ENCODE measurements around the gene TOB1.
"Not testable (repeated sequence)": the region's sequence is repeated elsewhere in the genome, so short reads cannot be mapped to it uniquely, and the experiment has no call there.

TOB1 gene

DNA sequence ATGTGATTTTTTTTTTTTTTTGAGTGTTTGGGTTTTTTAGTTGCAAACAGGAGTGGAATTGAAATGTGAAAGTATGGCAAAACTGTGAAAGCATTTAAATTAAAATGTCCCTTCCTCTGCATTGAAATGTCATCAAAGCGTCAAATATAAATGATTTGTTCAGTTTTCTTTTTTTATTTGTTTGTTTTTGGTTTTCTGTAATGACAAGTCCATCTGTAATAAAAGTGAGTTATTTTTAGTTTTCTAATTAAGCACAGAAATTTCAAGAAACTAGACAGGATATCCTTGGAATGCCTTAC lies 1.9 kb upstream of the TOB1 start:
- no peak for DNase-seq (ENCODE audit: low read depth)

DNA sequence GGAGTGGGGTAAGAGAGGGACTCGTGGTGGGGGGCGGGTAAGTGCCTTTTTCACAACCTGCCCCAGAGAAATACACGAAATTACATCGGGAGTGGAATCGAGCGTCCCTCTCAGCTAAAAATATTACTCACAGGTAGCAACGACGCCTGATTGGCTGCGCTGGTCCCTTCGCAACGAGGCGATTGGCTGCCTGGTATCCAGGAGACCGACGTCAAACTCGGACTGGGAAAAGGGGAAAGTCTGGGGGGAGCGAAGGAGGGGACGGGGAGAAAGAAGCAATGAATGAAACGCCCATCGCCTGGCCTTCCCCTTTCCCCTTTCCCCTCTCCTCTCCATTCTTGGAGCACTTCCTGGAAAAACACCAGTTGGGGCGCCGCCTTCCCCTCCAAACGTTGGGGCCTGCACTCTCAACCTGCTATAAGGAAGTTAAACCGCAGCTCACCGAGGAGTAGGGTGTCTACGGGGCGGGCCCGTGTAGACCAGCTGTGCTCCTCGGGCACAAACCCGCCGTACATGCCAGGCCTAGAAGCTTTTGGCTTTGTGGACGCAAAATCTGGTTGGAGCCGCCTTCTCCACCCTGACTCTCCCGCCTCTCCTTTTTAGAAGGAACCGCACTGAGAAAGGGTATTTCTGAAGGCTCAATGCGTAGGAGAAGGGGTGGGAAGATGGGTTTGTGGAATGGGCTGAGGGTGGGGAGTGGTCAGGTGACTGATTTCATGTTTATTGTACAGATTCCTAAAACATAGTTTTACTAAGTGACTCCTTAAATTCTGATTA lies 1.4 kb upstream of the TOB1 start:
- DNase-seq (ENCODE audit: low read depth), result peak; percentile 77

DNA sequence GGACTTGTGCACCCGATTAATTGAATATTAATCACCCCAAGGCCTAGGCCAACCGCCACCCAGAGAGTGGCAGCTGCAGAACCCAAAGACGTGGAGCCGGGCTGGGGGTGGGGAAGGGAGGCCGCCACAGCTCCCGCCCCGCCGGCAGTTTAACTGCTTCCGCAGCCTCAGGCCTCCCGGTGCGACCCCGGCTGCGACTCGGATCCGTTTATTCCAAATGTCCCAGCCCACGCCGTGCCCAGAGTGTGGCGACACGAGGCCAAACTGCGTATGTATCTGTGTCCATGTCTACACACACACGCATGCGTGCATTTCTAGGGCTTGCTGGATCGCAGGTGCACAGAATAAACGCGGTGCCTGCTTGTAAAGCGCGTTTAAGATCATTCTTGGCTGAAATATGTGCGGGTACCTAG lies 802 bp upstream of the TOB1 start:
- DNase-seq (ENCODE audit: low read depth), result no peak

DNA sequence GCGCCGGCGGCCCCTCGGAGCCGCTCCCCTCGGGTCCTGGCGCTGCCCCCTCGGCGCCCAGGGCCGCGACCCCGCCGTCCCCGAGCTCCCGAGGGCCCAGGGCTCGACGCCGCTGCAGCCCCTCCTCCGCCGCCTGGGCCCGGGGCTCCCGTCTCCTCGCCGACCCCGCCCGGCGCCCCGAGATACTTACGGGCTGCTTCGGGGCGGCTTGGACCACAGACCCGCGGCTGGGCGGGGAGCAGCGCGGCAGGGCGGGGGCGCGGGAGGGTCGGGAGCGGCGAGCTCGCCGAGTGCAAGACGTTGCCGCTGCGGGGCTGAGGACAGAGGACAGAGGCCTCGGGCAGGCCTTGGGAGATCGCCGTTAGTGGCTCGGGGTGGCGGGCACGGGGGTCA lies 290 bp downstream of the TOB1 start:
- no peak for DNase-seq (ENCODE audit: low read depth)

DNA sequence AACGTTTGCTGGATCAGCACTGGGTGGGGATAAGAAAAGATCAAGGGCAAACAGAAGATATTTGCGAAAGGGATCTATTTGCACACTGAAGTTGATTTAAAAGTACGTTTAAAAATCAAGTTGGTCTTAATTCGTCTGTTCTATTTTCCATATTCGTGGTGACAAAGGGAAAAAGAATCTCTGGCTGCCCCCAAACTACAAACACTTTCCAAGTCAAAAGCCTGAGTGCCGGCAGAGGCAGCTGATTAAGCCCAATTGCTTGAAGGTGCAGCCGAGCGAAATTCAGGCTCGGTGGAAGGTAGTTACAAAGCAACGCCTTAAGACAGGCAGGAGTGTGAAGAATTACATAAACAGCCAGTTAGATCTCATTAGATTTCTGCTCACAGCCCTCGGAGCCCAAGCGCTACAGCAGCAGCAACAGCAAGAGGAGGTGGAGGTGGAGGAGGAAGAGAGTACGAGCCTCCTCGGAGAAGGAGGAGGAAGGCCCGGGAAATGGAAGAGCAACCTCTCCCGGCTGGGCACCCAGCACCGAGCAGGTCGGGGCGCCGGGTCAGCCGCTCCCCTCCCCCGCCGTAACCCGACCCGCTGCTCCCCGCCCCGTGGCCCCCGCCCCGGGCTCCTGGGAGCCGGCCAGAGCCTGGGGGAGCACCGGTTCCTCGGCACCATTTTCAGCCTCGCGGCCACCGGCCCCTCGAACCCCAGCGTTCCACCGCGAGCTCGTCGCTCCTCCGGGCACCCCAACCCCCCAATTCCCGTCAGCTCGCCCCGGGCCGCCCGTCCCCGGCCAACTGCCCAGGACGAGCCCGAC lies 890 bp downstream of the TOB1 start:
- peak; percentile 22 for DNase-seq (ENCODE audit: low read depth)

DNA sequence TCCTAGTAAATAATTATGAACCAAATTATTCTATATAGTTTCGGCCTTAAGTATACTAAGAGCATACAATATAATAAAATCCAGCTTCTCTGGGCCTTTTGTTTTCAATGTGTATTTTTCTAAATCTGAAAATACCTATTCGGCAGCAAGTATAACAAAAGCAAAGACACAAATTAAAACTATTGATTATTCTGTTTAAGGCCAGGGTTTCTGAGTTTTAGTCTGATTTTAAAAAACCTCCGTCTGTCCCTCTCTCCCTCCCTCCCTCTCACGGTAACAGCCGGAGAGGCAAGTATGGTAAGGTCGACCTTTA lies 1.5 kb downstream of the TOB1 start:
- no peak for DNase-seq (ENCODE audit: low read depth)

DNA sequence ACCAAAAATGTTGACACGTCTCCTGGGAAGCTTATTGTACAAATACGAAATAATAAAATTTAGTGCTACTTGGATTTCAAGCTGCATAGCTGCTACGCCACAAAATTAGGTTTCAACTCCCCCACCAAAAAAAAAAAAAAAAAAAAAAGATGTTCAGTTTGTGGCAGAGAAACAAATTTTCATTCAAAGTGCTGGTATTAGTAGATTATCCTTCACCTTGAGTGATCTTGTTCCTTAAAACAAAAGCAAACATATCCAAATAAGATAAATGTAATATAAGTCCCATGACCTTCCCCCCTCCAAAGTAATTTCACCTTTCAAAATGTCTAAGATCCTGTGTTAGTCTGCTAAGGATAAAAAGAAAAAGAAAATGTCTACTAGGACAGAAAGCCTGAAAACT lies 2.2 kb downstream of the TOB1 start:
- no peak for DNase-seq (ENCODE audit: low read depth)

DNA sequence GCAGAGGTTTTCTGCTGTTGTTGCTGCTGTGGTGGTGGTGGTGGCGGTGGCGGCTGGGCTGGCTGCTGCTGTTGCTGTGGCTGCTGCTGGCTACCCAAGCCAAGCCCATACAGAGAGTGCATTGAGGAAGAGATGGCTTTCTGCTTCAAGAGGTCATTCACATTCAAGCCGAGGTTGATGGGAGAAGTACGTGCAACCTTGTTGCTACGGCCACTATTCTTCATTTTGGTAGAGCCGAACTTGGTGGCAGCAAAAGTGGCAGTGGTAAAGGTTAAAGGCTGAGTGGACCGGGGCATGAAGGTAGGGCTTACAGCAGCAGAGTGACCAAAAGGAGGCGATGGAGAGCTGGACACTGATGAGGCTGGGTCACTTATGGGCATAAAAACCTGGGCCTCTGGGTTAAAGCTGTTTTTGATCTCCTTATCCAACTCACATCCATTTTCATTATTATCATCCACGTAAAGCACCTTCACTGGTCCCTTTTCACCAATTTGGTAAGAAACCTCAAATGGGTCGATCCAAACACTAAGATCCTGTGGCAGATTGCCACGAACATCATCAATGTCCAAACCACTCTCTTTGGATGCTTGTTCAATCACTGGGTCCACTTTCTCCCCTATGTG lies 2.8 kb downstream of the TOB1 start:
- peak; percentile 12 for DNase-seq (ENCODE audit: low read depth)

DNA sequence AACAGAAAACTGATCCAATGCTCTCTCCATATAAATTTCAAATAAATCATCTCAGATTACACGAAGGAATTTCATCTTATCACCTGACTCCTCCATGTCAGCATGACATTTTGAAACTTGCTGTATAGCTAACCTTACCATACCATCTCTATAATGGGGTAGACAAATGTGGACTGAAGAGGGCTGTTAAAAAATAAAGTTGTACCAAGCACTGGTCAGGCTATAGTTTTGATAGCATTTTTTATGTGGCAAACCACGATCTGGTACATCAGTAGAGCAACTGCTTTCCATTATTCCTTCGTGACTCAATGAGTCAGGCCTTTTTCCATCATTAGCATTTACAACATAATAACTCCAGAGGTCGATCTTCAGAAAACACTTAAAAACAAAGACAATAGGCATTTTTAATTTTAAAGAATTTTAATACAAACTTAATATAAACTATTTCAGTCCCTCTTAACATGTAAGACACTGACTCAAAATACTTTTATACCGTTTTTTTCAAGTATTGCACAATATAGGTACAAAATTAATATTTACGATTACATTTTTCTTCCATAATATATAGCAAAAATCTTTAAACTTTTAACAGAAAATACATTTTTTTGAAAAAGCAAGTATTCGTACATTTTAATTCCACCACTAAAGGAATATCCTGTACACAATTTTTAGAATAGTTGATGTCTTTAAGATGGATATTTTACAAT lies 4.2 kb downstream of the TOB1 start:
- no peak for DNase-seq (ENCODE audit: low read depth)

DNA sequence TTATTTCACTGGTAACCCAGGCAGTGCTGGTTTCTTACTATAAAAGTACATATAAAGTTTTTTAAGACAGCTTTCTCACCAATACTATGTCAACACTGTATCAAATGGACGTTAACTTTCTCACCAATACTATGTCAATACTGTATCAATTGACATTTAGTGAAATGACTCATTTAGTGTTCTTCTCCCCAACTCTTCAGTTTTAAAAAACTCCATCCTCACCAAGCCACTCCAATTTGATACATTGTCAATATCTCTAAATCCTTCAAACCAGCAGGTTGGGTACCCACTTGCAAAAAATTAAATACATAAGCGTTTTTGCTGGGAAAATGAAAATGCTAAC lies 4.8 kb downstream of the TOB1 start:
- DNase-seq (ENCODE audit: low read depth), result no peak

DNA sequence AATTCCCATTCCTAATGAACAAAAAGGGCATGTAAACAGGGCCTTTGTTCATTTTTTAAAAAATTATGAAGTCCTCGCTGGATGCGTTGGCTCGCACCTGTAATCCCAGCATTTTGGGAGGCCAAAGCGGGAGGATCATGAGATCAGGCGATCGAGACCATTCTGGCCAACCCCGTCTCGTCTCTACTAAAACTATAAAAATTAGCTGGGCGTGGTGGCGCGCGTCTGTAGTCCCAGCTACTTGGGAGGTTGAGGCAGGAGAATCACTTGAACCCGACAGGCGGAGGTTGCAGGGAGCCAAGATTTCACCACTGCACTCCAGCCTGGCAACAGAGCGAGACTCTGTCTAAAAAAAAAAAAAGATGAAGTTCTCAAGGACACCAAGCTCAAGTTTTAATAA lies 6.4 kb downstream of the TOB1 start:
- DNase-seq (ENCODE audit: low read depth), result not testable (repeated sequence)

DNA sequence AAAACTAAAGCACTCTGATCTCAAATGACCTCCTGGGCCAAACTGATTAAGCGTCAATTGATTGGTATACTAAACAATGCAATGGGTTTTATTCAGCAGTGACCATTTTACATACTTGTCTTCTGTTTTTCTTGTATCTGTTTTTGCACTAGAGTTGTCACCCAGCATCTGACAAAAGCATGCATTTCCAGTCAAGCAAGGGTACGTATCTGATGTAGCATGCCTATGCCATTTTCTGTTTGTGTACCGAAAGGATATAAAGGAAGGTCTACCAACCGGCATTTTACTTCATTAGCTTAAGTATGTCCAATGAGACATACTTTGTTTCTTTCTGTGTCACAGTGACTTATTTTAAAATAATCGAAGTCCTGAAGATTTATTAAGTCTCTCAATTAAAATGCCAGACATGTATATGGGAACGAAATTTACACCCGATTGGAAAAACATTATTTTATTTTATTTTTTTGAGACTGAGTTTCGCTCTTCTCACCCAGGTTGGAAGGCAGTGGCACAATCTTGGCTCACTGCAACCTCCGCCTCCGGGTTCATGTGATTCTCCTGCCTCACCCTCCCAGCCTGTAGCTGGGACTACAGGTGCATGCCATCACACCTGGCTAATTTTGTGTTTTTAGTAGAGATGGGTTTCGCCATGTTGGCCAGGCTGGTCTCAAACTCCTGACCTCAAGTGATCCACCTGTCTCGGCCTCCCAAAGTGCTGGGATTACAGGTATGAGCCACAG lies 7.5 kb downstream of the TOB1 start:
- DNase-seq (ENCODE audit: low read depth), result no peak

DNA sequence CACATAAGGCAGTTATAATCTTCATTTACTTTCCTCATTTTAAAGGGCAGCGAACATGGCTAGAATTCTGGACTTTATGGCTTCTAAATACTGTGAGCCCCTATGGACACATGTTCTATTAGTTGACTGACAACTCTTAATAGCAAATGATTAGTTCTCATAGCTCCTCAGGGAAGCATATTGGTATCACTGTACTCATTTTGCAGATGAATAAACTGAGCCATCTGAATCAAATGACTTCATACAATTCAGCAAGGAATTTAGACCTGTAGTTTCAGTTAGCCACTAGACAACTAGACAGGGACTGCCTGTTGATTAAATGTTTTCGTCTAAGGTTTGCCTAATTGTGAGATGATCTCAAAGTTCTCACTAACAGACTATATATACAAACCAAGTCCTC lies 9.7 kb downstream of the TOB1 start:
- no peak for DNase-seq (ENCODE audit: low read depth)

DNA sequence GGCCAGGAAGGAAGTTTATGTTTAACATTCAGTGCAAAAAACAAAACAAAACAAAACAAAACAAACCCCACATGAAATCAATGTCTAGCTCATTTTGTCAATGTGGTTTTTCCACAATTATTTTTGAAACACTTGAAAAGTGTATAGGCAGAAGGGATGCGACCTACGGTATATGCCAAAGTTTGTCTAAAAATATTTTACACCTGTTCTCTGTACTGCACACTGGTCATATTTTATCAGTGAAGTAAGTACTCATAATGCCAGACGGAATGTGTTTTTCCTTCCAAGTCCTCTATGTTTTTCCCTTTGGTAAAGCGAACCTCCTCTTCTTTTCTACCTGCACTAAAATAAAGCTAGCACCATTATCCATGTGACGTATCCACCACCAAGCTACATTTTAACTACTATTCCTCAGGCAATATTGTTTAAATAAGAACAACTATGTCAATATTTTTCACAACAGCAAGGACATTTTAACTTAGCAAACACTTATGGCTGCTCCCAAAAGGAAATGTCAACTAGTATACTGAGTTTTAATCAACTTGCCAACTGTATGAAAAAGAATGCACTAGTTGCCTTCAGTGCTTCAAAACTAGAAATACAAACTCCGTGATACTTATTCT lies 10.3 kb downstream of the TOB1 start:
- DNase-seq (ENCODE audit: low read depth), result no peak

DNA sequence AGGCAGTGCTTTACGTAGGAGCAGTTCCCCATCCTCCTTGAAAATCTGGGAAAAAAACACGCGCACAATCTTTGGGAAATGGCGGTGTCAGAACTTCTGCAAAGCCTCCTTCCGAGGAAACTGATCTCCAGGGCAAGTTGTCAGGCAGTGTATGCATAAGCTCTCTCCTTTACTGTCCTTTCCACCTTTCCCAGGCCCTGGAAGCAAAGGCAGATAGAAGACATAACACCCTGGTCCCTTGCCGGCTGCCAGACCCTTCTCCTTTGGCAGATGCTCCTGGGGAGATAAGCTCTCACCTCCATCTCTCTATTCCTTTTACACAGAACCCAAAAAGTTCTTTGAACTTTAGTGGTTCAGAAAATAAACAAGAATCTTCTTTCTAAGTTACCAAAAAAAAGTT lies 12.4 kb downstream of the TOB1 start:
- DNase-seq (ENCODE audit: low read depth), result no peak

DNA sequence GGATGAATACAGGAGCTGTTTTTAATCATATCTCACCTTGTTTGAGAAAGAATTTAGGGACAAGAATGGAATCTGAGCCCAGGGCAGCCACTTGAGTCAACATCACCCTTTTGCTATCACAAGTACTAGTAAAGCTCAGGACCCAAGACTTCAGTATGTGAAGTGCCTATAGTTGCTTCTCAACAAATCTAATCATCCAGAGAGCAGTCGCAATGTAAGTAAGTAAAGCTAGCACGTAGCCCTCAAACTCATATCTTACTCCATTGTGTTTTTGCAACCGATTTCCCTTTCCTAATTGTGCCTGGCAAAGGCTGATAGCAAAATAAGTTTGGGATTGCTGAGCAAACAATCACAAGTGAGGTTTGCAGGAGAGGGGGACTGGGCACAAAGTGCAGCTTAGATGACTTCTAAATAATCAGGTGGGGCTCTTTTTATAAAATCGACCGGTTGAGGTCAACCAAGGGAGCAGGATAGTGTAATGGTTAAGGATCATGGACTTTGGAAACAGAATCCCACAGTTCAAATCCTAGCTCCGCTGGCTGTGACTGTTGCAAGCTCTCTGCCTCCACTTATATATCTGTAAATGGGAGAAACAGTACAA lies 13.0 kb downstream of the TOB1 start:
- no peak for DNase-seq (ENCODE audit: low read depth)

DNA sequence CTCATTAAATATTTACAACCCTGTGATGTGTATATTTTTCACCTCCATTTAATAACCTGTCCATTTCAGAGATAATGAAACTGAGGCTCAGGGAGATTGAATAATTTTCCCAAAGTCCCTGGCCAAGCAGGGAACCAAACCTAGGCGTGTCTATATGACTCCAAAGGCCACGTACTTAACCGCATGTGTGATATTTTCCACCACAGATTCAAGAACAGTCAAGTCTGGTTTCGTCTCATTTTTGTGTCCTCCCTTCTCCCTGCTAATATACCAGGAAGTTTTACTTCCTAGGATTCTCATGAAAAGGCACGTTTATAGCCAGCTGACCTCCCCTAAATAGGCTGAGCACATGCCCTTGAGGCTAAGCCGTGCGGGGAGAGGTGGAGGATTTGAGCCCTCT lies 15.5 kb downstream of the TOB1 start:
- no peak for DNase-seq (ENCODE audit: low read depth)

DNA sequence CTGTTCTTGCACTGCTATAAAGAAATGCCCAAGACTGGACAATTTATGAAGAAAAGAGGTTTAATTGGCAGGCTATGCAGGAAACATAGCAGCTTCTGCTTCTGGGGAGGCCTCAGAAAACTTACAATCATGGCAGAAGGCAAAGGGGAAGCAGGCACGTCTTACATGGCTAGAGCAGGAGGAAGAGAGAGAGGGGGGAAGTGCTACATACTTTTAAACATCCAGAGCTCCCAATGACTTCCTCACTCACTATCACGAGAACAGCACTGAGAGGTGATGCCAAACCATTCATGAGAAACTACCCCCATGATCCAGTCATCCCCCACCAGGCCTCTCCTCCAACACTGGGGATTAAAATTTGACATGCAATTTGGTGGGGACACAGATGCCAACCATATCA lies 17.4 kb downstream of the TOB1 start:
- no peak for DNase-seq (ENCODE audit: low read depth)

DNA sequence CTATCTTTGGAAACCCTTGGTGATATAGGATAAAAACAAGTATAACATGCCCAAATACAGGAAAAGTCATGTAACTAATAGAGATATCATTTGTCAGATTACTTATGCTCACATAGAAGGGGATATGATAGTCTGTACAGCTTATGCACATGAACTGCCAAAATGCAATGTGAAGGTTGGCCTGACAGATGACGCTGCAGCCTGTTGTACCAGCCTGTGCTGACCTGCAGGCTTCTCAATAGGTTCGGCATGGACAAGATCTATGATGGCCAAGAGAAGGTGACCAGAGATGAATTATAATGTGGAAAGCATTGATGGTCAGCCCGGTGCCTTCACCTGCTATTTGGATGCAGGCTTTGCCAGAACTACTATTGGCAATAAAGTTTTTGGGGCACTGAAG lies 18.1 kb downstream of the TOB1 start:
- no peak for DNase-seq (ENCODE audit: low read depth)

DNA sequence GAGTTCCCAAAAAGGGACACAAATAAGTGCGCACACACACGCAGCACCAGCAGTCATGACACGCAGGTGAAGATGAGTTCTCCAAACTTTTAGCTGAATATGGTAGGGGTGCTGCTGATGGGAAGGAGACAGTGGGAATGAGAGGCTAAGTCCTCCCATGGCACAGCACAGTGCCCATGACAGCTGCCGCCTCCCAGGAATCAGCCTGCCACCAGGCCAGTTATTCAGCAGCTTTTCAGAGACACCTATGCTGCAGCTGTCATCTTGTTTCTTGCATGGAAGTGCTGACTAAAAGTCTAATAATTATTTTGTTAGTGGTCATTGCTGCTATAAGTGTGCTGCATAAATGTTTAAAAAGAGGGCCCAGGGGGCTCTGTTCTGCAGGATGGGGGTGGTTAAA lies 18.6 kb downstream of the TOB1 start:
- DNase-seq (ENCODE audit: low read depth), result no peak

Measured in activated T-cell treated with anti-CD3 and anti-CD28 coated beads for 24 hours (primary cell).